HuH-7.5 (cell line): Measurements from ENCODE around the gene FOXO4.
"Not testable (repeated sequence)": the region's sequence is repeated elsewhere in the genome, so short reads cannot be mapped to it uniquely, and the experiment has no call there.

Experiments
- DNase-seq: peaks from one replicate; pipeline ENCODE4 v3.0.0; 2011; ENCODE audit warnings: low spot score

Gene FOXO4

GRCh38 chrX:71095555-71095980 is at the start of gene FOXO4:
Gene FOXO4 (plus strand): TSS chrX:71095851. CDS start chrX:71096529, 678 bp downstream.
- DNase-seq, result peak; percentile 81

- not testable (repeated sequence) for DNase-seq
These were observed 47.8 kb upstream of the FOXO4 start for GRCh38 chrX:71047891-71048290.

- no peak for DNase-seq
These were observed 42.9 kb upstream of the FOXO4 start for GRCh38 chrX:71052721-71053120.

DNA sequence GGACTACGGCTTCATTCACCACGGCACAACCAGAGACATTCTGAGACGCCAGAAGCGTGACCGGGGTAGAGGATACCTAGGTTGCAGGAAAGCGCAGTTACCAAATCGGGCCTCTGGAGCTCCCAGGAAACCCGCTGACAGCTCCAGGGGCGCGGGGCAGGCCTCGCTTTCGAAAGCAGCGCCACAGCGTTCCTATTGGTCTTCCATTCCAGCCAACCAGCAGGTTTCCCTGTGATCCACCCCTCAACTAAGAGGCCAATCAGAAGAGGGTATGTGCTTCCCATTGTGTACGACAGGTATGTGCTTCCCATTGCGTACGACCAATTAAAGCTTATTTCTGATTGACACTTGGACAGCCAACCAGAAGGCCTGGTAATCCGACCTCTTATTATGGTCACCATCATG is 42.4 kb upstream of the FOXO4 start:
- DNase-seq, result no peak

DNA sequence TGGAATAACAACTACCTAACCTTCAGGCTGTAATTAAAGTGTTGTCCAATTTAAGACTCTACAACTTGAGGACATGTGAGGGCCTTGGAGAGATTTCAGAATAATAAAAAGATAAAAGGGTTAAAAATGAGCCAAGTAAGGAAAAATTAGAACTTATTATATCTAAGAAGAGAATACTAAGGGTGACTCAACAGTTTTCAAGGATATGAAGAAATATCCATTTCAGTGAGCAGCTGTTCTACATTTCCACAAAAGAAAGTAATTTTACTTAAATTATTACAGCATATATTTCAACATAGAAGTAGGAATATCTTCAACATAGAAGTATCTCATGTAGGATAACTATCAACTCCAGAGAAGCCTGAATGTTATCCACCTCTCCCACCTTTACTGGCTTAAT is 38.8 kb upstream of the FOXO4 start:
- no peak for DNase-seq

- no peak for DNase-seq
These were observed 37.7 kb upstream of the FOXO4 start for GRCh38 chrX:71057848-71058530.

DNA sequence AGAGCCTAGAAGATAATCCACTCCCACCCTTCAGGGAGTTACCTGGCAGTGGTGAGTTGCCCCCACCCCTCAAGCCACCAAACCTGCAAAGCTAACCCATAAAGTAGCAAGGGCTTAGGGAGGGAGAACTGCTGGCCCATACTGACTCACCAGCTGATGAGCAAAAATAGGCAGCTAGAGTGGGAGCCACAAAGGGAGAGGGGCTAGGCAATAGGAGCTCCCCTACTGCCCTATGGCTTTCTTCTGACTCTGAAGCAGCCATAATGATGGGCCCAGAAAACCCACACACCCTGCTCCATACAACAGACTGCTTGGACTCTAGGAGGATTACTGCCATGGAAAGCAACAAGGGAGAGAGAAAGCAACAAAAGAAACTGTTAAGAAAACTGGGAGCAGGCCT is 35.5 kb upstream of the FOXO4 start:
- no peak for DNase-seq

- no peak for DNase-seq
These were observed 28.6 kb upstream of the FOXO4 start for GRCh38 chrX:71067089-71067488.

- DNase-seq, result peak; percentile 18
These were observed 28.0 kb upstream of the FOXO4 start for GRCh38 chrX:71067712-71068043.

GRCh38 chrX:71068044-71068918 is 27.4 kb upstream of the FOXO4 start, which contains the start of gene SNX12:
Gene SNX12 (minus strand): TSS chrX:71068334. CDS start chrX:71068306, 28 bp downstream.
- peak; percentile 89 for DNase-seq

GRCh38 chrX:71070531-71070930 is 25.1 kb upstream of the FOXO4 start:
- no peak for DNase-seq

DNA sequence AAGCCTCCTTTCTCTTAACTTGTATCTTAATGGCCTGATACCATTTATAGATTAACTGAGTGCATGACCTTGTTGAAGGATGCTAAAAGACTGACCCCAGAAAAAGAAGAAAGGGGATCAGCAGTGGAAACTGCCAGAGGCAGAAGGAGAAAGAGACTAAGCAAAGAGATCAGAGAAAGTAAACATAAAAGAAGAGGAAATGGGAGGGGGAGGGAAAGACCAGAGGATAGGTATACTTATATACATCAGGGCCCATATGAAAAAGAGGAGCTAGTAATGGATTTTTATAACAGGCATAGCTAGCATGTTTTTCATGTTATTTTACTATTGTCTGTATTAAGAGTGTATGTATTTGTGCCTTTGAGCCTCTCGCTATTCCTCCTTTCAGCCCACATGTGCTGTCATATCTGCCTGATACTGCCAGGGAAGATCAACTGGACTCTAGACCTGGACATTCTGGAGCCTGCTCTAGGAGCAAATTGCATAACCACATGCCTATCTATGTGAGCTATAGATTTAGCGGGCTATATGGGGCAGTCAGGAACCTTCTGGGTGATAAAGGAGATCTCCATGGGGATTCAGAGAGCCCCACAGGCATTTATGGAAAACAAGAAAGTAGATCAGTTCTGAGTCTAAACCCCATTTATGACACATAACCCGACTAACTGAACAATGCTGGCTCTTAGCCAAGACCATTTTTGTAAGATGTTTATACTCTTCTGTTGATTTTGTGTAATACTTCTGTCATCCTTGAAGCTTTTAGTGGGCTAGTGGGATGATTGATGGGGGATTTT is 14.1 kb upstream of the FOXO4 start:
- no peak for DNase-seq

DNA sequence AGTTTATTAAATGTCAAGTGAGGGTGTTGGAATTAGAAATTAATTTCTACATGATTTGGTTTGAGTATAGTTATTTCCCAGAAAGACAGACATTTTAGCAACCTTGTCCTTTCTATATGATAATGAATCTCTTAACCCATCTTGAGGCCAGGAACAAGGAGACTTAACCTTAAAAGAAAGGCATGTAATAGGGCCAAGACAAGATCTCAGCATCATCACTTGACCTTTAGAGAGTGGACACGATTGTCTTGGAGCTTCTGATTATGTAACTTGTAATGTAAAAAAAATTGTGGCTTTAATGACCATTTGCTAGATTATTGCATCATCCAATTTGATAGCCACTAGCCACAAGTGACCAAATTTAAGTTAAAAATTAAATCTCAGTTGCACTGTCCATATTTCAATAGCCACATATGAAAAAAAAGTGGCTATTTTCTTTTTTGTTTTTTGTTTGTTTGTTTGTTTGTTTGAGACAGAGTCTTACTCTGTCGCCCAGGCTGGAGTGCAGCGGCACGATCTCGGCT is 13.5 kb upstream of the FOXO4 start:
- no peak for DNase-seq

DNA sequence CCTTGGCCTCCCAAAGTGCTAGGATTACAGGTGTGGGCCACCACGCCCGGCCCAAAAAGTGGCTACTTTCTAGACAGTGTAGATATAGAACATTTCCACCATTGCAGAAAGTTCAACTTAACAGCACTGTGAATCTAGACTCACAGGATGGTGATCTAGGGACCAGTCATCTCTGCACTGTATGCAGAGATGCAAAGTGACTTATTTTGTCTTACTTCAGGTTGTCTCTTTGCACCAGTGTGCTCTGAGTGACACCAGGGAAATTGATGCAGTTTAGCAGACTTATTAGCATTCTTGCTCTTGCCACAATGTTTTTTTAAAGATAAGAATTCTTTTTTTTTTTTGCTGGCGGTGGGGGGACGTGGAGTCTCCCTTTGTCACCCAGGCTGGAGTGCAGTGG is 12.8 kb upstream of the FOXO4 start:
- DNase-seq, result no peak

DNA sequence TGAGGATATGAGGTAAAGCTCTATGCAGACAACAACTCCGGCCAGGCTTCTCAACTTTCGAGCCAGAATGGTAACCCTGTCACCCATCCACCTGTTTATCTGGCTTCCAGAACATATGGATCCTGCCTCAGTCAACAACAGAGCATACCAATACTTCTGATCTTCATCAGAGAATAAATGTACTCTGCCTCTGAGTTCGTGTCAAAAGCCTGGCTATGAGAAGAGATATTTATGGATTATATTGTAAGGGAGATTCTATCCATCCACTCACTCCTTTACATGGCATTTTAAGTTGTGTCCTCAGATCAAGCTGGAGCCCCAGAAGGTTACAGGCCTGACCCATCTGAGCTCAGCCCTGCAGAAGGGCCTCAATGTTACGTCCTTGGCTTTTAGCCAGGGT is 9.8 kb upstream of the FOXO4 start:
- no peak for DNase-seq

GRCh38 chrX:71091263-71091662 is 4.4 kb upstream of the FOXO4 start:
- DNase-seq, result no peak

GRCh38 chrX:71095033-71095432 is 618 bp upstream of the FOXO4 start:
- no peak for DNase-seq

DNA sequence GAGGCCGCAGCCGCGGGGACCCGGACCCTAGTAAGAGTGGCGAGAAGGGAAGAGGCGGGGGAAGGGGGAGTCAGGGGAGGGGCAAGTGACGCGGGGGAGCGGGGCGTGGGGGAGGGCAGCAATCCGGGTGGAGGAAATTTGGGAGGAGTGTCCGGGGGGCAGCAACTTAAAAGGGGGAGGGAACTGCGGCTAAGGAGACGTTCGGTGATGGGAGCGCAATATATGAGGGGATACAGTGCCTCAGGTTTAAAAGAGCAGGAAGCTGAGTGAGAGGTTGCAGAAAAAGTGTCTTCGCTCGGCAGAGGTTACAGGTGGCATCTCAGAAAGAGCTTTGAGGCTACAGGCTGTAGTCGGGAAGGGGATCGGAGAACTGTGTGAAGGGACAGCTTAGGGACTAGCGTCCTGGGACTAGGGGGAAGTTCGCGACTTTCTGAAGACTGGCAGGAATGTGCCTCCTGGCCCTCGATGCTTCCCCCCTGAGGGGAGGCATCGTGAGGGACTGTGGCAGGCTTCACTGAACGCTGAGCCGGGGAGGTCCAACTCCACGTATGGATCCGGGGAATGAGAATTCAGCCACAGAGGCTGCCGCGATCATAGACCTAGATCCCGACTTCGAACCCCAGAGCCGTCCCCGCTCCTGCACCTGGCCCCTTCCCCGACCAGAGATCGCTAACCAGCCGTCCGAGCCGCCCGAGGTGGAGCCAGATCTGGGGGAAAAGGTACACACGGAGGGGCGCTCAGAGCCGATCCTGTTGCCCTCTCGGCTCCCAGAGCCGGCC is 519 bp downstream of the FOXO4 start:
- peak; percentile 56 for DNase-seq

- DNase-seq, result no peak
These were observed 1.0 kb downstream of the FOXO4 start for GRCh38 chrX:71096760-71097032.

DNA sequence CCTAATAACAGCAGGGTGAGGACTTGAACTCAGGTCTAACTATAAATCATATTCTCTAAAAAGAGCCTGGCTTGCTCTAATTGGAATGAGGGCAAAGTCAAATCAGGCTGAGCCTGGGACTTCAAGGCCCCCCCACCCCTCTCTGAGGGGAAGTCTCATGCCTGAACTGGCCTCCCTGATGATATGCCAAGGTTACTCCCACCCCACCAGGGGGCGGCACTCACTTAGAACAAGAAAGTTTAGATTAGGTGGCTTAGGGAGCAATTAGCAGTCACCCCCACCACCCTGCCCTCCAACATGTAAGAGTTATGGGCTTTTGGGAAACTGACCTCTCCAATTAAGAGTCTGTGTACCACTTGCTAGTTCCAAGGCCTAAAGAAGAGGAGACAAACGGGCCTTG is 2.7 kb downstream of the FOXO4 start:
- DNase-seq, result no peak

GRCh38 chrX:71098951-71099506 is 3.4 kb downstream of the FOXO4 start:
- DNase-seq, result no peak

GRCh38 chrX:71099736-71100135 is 4.1 kb downstream of the FOXO4 start:
- DNase-seq, result no peak
